Measurements from ENCODE around the gene MEIS1.

- no peak for TF ChIP-seq POLR2A (IDR thresholded peaks at IDR 0.05)
- TF ChIP-seq, protein P1, sequence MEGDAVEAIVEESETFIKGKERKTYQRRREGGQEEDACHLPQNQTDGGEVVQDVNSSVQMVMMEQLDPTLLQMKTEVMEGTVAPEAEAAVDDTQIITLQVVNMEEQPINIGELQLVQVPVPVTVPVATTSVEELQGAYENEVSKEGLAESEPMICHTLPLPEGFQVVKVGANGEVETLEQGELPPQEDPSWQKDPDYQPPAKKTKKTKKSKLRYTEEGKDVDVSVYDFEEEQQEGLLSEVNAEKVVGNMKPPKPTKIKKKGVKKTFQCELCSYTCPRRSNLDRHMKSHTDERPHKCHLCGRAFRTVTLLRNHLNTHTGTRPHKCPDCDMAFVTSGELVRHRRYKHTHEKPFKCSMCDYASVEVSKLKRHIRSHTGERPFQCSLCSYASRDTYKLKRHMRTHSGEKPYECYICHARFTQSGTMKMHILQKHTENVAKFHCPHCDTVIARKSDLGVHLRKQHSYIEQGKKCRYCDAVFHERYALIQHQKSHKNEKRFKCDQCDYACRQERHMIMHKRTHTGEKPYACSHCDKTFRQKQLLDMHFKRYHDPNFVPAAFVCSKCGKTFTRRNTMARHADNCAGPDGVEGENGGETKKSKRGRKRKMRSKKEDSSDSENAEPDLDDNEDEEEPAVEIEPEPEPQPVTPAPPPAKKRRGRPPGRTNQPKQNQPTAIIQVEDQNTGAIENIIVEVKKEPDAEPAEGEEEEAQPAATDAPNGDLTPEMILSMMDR (IDR thresholded peaks at IDR 0.05): no peak
Measured at GRCh38 chr2:66412874-66413273, 22.1 kb upstream of the MEIS1 start.
